K562 (cell line): Measurements from ENCODE around the gene RPS27. TPM values are rescaled to one million over a fixed set of nuclear protein-coding genes. Genes with fewer than 3 reads are reported as not detected.
"Not testable (repeated sequence)": the region's sequence is repeated elsewhere in the genome, so short reads cannot be mapped to it uniquely, and the experiment has no call there.

Source experiments
- ATAC-seq: fragments of 200-7000 bp; cut with Tn5 transposase; 3 replicates; pipeline ENCODE4 v1.9.1; 2020; ENCODE audit warnings: moderate library complexity
- BruUV-seq: library from RNA; stranded (reverse); fragments of 400-500 nt; replicated peaks from 2 replicates; lab custom pipeline; 2021; lab: Mats Ljungman, UMichigan
- CTCF ChIA-PET: fragments of 300-600 bp; formaldehyde crosslinking; extraction: SDS; loops from one replicate; lab custom pipeline; 2021; ENCODE audit warnings: low intra/inter-chr PET ratio; lab: Yijun Ruan, JAX
- POLR2A ChIA-PET: fragments of 300-600, 350-650 bp; sonication (Branson Sonifier 250); formaldehyde crosslinking; extraction: SDS; loops from one replicate; lab custom pipeline; 2021; ENCODE audit warnings: antibody characterized with exemption, inconsistent platforms; lab: Yijun Ruan, JAX
- DNase-seq, 4 experiments: peaks; one replicate each; pipeline versions ENCODE4 v3.0.0 to v3.0.0-alpha.2; 2011 to 2018; ENCODE audit warnings: low spot score in 3 of 4, mixed read lengths in 3 of 4; ENCODE audit errors: extremely low read depth in 1 of 4
- FAIRE-seq: peaks from 2 replicates; lab custom pipeline; 2011; peaks lifted over from hg19 to GRCh38; lab: Jason Lieb, UNC
- H2AFZ ChIP-seq: 2 replicates; pipeline ENCODE4 v1.6.0; 2011; ENCODE audit warnings: low read depth, low read length, control low read depth, inconsistent platforms
- H3K27ac ChIP-seq: fragments of 200-600 bp; 3 replicates; pipeline ENCODE4 v1.8.0; 2011; ENCODE audit warnings: low read depth, mild to moderate bottlenecking, control low read depth, inconsistent platforms, low read length, moderate library complexity, mixed read lengths; ENCODE audit errors: extremely low read depth
- H3K27me3 ChIP-seq, 2 experiments: fragments of 300-600 bp in 1 of 2; 2 replicates in 1 of 2; 3 replicates in 1 of 2; pipeline versions ENCODE4 v1.6.0 to v1.8.0; 2011; ENCODE audit warnings: inconsistent platforms in 2 of 2, low read length in 2 of 2, mild to moderate bottlenecking in 1 of 2, mixed read lengths in 1 of 2, moderate library complexity in 1 of 2; ENCODE audit not compliant: control insufficient read depth in 2 of 2, insufficient read depth in 2 of 2
- H3K36me3 ChIP-seq: fragments of 300-600 bp; 3 replicates; pipeline ENCODE4 v1.8.0; 2011; ENCODE audit warnings: mild to moderate bottlenecking, low read length, inconsistent platforms; ENCODE audit not compliant: control insufficient read depth, insufficient read depth
- H3K4me1 ChIP-seq, 2 experiments: fragments of 200-600 bp in 1 of 2; replicated peaks in 1 of 2; 2 replicates in 1 of 2; 3 replicates in 1 of 2; pipeline versions ENCODE4 v1.5.1 to v1.8.0; 2011; ENCODE audit warnings: inconsistent platforms in 2 of 2, low read length in 2 of 2, mild to moderate bottlenecking in 1 of 2, mixed read lengths in 1 of 2, moderate library complexity in 1 of 2; ENCODE audit not compliant: control insufficient read depth in 2 of 2, insufficient read depth in 2 of 2
- H3K4me2 ChIP-seq: 2 replicates; pipeline ENCODE4 v1.6.1; 2011; ENCODE audit warnings: low read length, control low read depth, inconsistent platforms, mixed read lengths; ENCODE audit not compliant: insufficient read depth
- H3K4me3 ChIP-seq: fragments of 200-600 bp; sonication (generic), shearing (Covaris generic); 2 replicates; pipeline ENCODE4 v1.5.1; 2016; ENCODE audit warnings: control low read depth, inconsistent platforms
- H3K79me2 ChIP-seq: fragments of 200-600 bp; 3 replicates; pipeline ENCODE4 v1.8.0; 2011; ENCODE audit warnings: low read length, inconsistent platforms; ENCODE audit not compliant: control insufficient read depth, insufficient read depth
- H3K9ac ChIP-seq, 2 experiments: 2 replicates each; pipeline versions ENCODE4 v1.6.0 to v1.6.1; 2011; ENCODE audit warnings: low read depth in 2 of 2, low read length in 2 of 2, control low read depth in 1 of 2, inconsistent platforms in 1 of 2, mild to moderate bottlenecking in 1 of 2, mixed read lengths in 1 of 2; ENCODE audit not compliant: insufficient read depth in 1 of 2
- H3K9me1 ChIP-seq: one replicate; pipeline ENCODE4 v1.6.0; 2011; ENCODE audit warnings: inconsistent platforms, mild to moderate bottlenecking, low read length, moderate library complexity; ENCODE audit not compliant: control insufficient read depth, insufficient read depth
- H3K9me3 ChIP-seq: replicated peaks from 2 replicates; pipeline ENCODE4 v1.5.1; 2011; ENCODE audit warnings: low read depth, low read length, inconsistent platforms; ENCODE audit not compliant: control insufficient read depth, insufficient read depth
- H4K20me1 ChIP-seq: replicated peaks from 2 replicates; pipeline ENCODE4 v1.6.1; 2011; ENCODE audit warnings: low read length, inconsistent platforms, mixed read lengths; ENCODE audit not compliant: control insufficient read depth, insufficient read depth
- WGBS: fragments of 100-300 bp; shearing (Covaris generic); methylation state at CpG from one replicate; pipeline ENCODE4 v1.1.6; 2016; ENCODE audit warnings: low coverage, mixed read lengths; ENCODE audit not compliant: insufficient coverage; ENCODE audit errors: missing lambda C conversion rate; 5-methylcytosine and 5-hydroxymethylcytosine counted together
- in situ Hi-C: fragments of 300-500 bp; cut with MboI; formaldehyde crosslinking; loops from 4 replicates; pipeline ENCODE4 v1.15.0; 2018; ENCODE audit warnings: inconsistent platforms, mixed read lengths
- intact Hi-C: fragments of 100-400 bp; cut with micrococcal nuclease; formaldehyde crosslinking; loops from 2 replicates; pipeline ENCODE4 v1.14.2; 2022
- polyA plus RNA-seq, 8 experiments: library from polyadenylated mRNA; depleted of rRNA in 4 of 8; stranded (reverse) in 5 of 8; unstranded in 3 of 8; fragments of >200 nt; fragmentation: Nextera tagmentation in 2 of 8; fragmentation: Illumina TruSeq in 1 of 8; extraction: Ambion mirVana in 2 of 8; extraction: Trizol in 1 of 8; gene quantifications; 2 replicates each; pipeline versions ENCODE4 v1.2.1 to v1.2.3, GENCODE V29; 2011 to 2014; ENCODE audit warnings: inconsistent platforms in 1 of 8, missing spikeins in 1 of 8
- total RNA-seq, 7 experiments: library from RNA; depleted of rRNA in 6 of 7; stranded (reverse); fragments of >200 nt in 6 of 7; fragmentation: Illumina TruSeq in 2 of 7; extraction: Trizol in 2 of 7; gene quantifications; 2 replicates each; pipeline versions ENCODE4 v1.2.1 to v1.2.3, GENCODE V29; 2011 to 2021; ENCODE audit warnings: low replicate concordance in 1 of 7
- TF ChIP-seq, protein P1 (sequence below): sonication (generic); formaldehyde crosslinking; IDR thresholded peaks from 2 replicates; pipeline ENCODE4 v1.8.1; 2023; ENCODE audit warnings: mild to moderate bottlenecking, missing genetic modification reagents

RPS27 gene
- total and polyA plus RNA-seq, 9 of the 15 experiments (the other 6 are each of a cell fraction or from before 2014, with no cell fraction given) = 2,091 to 9,377 (median 6,706) TPM

DNA sequence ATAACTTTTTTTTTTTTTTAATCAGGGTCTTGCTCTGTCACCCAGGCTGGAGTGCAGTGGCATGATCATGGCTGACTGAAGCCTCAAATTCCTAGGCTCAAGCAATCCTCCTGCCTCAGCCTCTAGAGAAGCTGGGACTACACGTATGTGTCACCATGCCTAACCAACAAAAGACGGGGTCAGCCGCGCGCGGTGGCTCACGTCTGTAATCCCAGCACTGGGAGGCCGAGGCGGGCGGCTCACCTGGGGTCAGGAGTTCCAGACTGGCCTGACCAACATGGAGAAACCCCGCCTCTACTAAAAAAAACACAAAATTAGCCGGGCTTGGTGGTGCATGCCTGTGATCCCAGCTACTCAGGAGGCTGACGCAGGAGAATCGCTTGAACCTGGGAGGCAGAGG is 22.0 kb downstream of the RPS27 start:
- H4K20me1 ChIP-seq, DNase-seq, FAIRE-seq, H3K4me1 ChIP-seq, BruUV-seq, H3K79me2 ChIP-seq, H3K9me3 ChIP-seq, CTCF ChIA-PET, H3K36me3 ChIP-seq, intact Hi-C loops, H3K9me1 ChIP-seq, H3K27ac ChIP-seq, H2AFZ ChIP-seq, H3K9ac ChIP-seq, H3K4me3 ChIP-seq, H3K4me2 ChIP-seq, in situ Hi-C loops, ATAC-seq: not testable (repeated sequence)
- TF ChIP-seq, protein P1, sequence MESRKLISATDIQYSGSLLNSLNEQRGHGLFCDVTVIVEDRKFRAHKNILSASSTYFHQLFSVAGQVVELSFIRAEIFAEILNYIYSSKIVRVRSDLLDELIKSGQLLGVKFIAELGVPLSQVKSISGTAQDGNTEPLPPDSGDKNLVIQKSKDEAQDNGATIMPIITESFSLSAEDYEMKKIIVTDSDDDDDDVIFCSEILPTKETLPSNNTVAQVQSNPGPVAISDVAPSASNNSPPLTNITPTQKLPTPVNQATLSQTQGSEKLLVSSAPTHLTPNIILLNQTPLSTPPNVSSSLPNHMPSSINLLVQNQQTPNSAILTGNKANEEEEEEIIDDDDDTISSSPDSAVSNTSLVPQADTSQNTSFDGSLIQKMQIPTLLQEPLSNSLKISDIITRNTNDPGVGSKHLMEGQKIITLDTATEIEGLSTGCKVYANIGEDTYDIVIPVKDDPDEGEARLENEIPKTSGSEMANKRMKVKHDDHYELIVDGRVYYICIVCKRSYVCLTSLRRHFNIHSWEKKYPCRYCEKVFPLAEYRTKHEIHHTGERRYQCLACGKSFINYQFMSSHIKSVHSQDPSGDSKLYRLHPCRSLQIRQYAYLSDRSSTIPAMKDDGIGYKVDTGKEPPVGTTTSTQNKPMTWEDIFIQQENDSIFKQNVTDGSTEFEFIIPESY (CRISPR knock-in tag) = peak; percentile 83
- peaks cover 4 to 16% of the 10 kb centered on the region in 2 experiments; a peak in 3 of 5 replicates for H3K27me3 ChIP-seq
- POLR2A ChIA-PET = interaction anchor here (2.0 kb wide), 1 partner anchor 21 kb away, joined by 11 read pairs; the partner anchor contains the start of gene RPS27
- WGBS = 35% methylated on average over 14 of the region's 14 CpGs

DNA sequence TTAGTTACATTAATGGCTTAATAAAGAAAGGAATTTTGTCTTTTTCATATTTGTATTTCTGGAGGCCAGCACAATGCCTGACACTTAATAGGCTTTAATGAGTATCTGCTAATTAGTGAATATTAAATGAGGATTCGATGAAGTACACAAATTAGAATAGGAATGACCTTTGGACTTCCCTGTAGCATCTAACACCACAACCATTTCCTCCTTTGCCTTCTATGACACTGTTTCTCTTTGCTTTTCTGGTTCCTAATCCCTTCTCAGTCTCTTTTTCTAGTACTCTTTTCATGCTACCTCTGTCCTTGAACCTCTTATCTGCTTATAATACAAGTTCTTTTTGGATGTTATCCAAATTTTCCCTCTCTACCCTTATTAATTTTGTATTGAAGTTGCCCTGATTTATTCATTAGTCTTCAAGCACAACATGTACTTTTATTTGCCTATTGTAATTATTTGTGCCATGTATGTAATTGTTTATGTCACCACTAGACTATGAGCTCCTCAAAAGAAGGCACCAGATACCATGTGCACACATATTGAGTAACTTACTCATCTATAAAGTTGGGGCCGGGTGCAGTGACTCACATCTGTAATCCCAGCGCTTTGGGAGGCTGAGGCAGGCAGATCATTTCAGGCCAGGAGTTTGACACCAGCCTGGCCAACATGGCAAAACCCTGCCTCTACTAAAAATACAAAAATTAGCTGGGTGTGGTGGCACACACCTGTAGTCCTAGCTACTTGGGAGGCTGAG is 23.8 kb downstream of the RPS27 start:
- 0% methylated on average over 3 of the region's 3 CpGs for WGBS
- intact Hi-C loops (no loop called here), in situ Hi-C loops (no loop called here)
- no peak overlapping the region for H3K27ac ChIP-seq
- POLR2A ChIA-PET = no interaction called here
- H3K79me2 ChIP-seq = no peaks in the 10 kb centered on the region
- H4K20me1 ChIP-seq = no peaks in the 10 kb centered on the region
- ATAC-seq (no peak), DNase-seq (no peak), FAIRE-seq (no peak)
- no TSS peak for BruUV-seq
- H2AFZ ChIP-seq = no peak overlapping the region
- peaks cover 4 to 16% of the 10 kb centered on the region in 2 experiments; a peak in 3 of 5 replicates for H3K27me3 ChIP-seq
- H3K4me2 ChIP-seq = no peak overlapping the region
- H3K9ac ChIP-seq = no peak overlapping the region
- no peaks in the 10 kb centered on the region; a peak in 2 of 5 replicates for H3K4me1 ChIP-seq
- H3K36me3 ChIP-seq = no peaks in the 10 kb centered on the region
- H3K9me1 ChIP-seq = no peaks in the 10 kb centered on the region
- no peaks in the 10 kb centered on the region for H3K9me3 ChIP-seq
- CTCF ChIA-PET = no interaction called here
- H3K4me3 ChIP-seq = no peak overlapping the region
